Measurements from ENCODE around the gene FBLL1. TPM values are rescaled to one million over a fixed set of nuclear protein-coding genes. Genes with fewer than 3 reads are reported as not detected.

Gene FBLL1
- total and polyA plus RNA-seq, 9 of the 15 experiments (the other 6 are each of a cell fraction or from before 2014, with no cell fraction given) = not detected

DNA sequence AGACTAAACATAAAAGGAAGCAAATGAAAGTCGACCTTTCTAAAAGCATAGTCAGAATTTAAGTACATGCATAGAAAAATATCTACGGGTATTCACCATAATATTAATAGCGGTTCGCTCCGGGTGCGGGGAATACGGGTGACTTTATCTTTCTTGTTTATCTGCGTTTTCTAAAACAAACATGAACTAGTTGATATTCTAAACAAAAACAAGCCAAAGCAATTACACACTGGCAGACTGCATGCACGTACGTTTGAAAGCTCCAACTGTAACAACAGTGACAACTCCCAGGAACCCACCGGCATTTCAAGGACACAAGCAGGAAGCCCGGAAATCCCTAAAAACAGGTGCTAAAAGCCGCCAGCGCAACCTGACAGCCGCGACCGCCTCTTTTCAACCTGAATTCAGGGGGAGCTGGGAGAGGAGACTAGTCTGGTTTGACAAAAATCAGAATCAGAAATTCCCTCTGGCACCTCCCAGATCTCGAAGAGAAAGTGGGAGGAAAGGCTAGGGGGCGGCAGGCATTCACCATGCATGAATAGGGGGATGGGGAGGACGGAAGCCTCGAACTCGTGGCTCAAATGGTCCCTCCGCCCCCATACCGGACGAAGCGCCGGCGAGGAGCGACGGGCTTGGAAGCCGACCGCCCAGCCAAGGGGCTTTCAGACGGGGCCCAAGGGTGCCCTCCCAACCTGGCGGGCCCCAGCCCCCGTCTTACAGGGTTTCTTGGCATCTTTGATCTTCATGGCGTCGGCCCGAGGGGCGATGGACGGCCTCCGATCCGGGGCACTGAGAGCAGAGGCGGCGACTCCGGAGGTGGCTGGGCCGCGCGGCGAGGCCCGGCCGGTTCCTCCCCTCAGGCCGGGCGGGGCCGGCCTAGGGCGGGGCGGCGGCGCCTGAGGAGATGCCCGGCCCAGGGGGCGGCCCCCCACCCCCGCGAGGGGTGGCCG is 49.7 kb downstream of the FBLL1 start, which contains the start of gene PANK3 (continued):
- TF ChIP-seq RNF2 (IDR thresholded peaks at IDR 0.05) (no peak), SETDB1 (IDR thresholded peaks at IDR 0.05; ENCODE audit: low read length) (no peak), PML (IDR thresholded peaks at IDR 0.05; ENCODE audit: low read length) (peak; percentile 30; the same call in 1 of the 2 replicates), ZBTB1 (CRISPR knock-in tag; IDR thresholded peaks at IDR 0.05; ENCODE audit: borderline replicate concordance, low read depth) (0 out of 2 replicates have a peak, but pooled peaks have one; percentile 20), ARID1B (IDR thresholded peaks at IDR 0.05) (no peak; the same call in 1 of the 2 replicates), HNRNPUL1 (IDR thresholded peaks at IDR 0.05; ENCODE audit: low read length) (no peak), CBFA2T3 (IDR thresholded peaks at IDR 0.05) (no peak), ZNF134 (CRISPR knock-in tag; conservative IDR thresholded peaks at IDR 0.05) (no peak), CEBPB (tag; IDR thresholded peaks at IDR 0.05) (no peak), ZNF143 (CRISPR knock-in tag; IDR thresholded peaks at IDR 0.05) (no peak)
- TF ChIP-seq, protein P1, sequence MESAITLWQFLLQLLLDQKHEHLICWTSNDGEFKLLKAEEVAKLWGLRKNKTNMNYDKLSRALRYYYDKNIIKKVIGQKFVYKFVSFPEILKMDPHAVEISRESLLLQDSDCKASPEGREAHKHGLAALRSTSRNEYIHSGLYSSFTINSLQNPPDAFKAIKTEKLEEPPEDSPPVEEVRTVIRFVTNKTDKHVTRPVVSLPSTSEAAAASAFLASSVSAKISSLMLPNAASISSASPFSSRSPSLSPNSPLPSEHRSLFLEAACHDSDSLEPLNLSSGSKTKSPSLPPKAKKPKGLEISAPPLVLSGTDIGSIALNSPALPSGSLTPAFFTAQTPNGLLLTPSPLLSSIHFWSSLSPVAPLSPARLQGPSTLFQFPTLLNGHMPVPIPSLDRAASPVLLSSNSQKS (CRISPR knock-in tag; IDR thresholded peaks at IDR 0.05) = no peak
- TF ChIP-seq, protein P2, sequence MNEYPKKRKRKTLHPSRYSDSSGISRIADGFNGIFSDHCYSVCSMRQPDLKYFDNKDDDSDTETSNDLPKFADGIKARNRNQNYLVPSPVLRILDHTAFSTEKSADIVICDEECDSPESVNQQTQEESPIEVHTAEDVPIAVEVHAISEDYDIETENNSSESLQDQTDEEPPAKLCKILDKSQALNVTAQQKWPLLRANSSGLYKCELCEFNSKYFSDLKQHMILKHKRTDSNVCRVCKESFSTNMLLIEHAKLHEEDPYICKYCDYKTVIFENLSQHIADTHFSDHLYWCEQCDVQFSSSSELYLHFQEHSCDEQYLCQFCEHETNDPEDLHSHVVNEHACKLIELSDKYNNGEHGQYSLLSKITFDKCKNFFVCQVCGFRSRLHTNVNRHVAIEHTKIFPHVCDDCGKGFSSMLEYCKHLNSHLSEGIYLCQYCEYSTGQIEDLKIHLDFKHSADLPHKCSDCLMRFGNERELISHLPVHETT (CRISPR knock-in tag; conservative IDR thresholded peaks at IDR 0.05 in 1 of 2, IDR thresholded peaks at IDR 0.05 in 1 of 2) = no peak
- TF ChIP-seq, protein P3, sequence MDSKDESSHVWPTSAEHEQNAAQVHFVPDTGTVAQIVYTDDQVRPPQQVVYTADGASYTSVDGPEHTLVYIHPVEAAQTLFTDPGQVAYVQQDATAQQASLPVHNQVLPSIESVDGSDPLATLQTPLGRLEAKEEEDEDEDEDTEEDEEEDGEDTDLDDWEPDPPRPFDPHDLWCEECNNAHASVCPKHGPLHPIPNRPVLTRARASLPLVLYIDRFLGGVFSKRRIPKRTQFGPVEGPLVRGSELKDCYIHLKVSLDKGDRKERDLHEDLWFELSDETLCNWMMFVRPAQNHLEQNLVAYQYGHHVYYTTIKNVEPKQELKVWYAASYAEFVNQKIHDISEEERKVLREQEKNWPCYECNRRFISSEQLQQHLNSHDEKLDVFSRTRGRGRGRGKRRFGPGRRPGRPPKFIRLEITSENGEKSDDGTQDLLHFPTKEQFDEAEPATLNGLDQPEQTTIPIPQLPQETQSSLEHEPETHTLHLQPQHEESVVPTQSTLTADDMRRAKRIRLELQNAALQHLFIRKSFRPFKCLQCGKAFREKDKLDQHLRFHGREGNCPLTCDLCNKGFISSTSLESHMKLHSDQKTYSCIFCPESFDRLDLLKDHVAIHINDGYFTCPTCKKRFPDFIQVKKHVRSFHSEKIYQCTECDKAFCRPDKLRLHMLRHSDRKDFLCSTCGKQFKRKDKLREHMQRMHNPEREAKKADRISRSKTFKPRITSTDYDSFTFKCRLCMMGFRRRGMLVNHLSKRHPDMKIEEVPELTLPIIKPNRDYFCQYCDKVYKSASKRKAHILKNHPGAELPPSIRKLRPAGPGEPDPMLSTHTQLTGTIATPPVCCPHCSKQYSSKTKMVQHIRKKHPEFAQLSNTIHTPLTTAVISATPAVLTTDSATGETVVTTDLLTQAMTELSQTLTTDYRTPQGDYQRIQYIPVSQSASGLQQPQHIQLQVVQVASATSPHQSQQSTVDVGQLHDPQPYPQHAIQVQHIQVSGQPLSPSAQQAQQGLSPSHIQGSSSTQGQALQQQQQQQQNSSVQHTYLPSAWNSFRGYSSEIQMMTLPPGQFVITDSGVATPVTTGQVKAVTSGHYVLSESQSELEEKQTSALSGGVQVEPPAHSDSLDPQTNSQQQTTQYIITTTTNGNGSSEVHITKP (IDR thresholded peaks at IDR 0.05; ENCODE audit: partially characterized antibody) = peak; percentile 81
- TF ChIP-seq, protein P4, sequence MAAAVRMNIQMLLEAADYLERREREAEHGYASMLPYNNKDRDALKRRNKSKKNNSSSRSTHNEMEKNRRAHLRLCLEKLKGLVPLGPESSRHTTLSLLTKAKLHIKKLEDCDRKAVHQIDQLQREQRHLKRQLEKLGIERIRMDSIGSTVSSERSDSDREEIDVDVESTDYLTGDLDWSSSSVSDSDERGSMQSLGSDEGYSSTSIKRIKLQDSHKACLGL (CRISPR knock-in tag; IDR thresholded peaks at IDR 0.05; ENCODE audit: borderline replicate concordance, poor library complexity, severe bottlenecking) = peak; percentile 15
- TF ChIP-seq, protein P5, sequence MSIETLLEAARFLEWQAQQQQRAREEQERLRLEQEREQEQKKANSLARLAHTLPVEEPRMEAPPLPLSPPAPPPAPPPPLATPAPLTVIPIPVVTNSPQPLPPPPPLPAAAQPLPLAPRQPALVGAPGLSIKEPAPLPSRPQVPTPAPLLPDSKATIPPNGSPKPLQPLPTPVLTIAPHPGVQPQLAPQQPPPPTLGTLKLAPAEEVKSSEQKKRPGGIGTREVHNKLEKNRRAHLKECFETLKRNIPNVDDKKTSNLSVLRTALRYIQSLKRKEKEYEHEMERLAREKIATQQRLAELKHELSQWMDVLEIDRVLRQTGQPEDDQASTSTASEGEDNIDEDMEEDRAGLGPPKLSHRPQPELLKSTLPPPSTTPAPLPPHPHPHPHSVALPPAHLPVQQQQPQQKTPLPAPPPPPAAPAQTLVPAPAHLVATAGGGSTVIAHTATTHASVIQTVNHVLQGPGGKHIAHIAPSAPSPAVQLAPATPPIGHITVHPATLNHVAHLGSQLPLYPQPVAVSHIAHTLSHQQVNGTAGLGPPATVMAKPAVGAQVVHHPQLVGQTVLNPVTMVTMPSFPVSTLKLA (conservative IDR thresholded peaks at IDR 0.05) = peak; percentile 60 to 87
- TF ChIP-seq, protein P6, sequence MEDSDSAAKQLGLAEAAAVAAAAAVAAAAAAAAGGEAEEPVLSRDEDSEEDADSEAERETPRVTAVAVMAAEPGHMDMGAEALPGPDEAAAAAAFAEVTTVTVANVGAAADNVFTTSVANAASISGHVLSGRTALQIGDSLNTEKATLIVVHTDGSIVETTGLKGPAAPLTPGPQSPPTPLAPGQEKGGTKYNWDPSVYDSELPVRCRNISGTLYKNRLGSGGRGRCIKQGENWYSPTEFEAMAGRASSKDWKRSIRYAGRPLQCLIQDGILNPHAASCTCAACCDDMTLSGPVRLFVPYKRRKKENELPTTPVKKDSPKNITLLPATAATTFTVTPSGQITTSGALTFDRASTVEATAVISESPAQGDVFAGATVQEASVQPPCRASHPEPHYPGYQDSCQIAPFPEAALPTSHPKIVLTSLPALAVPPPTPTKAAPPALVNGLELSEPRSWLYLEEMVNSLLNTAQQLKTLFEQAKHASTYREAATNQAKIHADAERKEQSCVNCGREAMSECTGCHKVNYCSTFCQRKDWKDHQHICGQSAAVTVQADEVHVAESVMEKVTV (CRISPR knock-in tag; IDR thresholded peaks at IDR 0.05) = no peak

Measured in K562 (cell line).